Kidney tubule cell (primary cell): ENCODE measurements around the gene RAB11FIP3.
A peak's percentile ranks its signal among the peaks of the same experiment; 100 is the strongest.
"Not testable (repeated sequence)": the region's sequence is repeated elsewhere in the genome, so short reads cannot be mapped to it uniquely, and the experiment has no call there.

Experiments used
- DNase-seq: peaks from one replicate; pipeline ENCODE4 v3.0.0-alpha.2; 2018; ENCODE audit warnings: low spot score

Gene RAB11FIP3

GRCh38 chr16:467249-467871 is 41.9 kb downstream of the RAB11FIP3 start:
- DNase-seq = not testable (repeated sequence)

GRCh38 chr16:468068-468821 is 42.8 kb downstream of the RAB11FIP3 start:
- DNase-seq = no peak

- not testable (repeated sequence) for DNase-seq
These were observed 44.0 kb downstream of the RAB11FIP3 start for GRCh38 chr16:469459-469858.

- no peak for DNase-seq
These were observed 45.0 kb downstream of the RAB11FIP3 start for GRCh38 chr16:470418-470817.

GRCh38 chr16:471353-472198 is 46.1 kb downstream of the RAB11FIP3 start:
- DNase-seq = peak; percentile 92

- DNase-seq = no peak
These were observed 46.7 kb downstream of the RAB11FIP3 start for GRCh38 chr16:472199-472504.

GRCh38 chr16:473046-474043 is 47.9 kb downstream of the RAB11FIP3 start:
- DNase-seq = no peak

GRCh38 chr16:474420-475122 is 49.1 kb downstream of the RAB11FIP3 start:
- DNase-seq = peak; percentile 88

- peak; percentile 54 for DNase-seq
These were observed 50.6 kb downstream of the RAB11FIP3 start for GRCh38 chr16:476039-476438.

- DNase-seq = peak; percentile 93
These were observed 52.1 kb downstream of the RAB11FIP3 start for GRCh38 chr16:477301-478157.

- not testable (repeated sequence) for DNase-seq
These were observed 52.8 kb downstream of the RAB11FIP3 start for GRCh38 chr16:478287-478686.

- DNase-seq = no peak
These were observed 57.2 kb downstream of the RAB11FIP3 start for GRCh38 chr16:482468-483185.

GRCh38 chr16:483341-484075 is 58.1 kb downstream of the RAB11FIP3 start:
- DNase-seq = no peak

- no peak for DNase-seq
These were observed 64.2 kb downstream of the RAB11FIP3 start for GRCh38 chr16:489606-490005.

- no peak for DNase-seq
These were observed 65.3 kb downstream of the RAB11FIP3 start for GRCh38 chr16:490768-491167.

- no peak for DNase-seq
These were observed 65.9 kb downstream of the RAB11FIP3 start for GRCh38 chr16:491220-491919.

- DNase-seq = no peak
These were observed 66.9 kb downstream of the RAB11FIP3 start for GRCh38 chr16:492211-492875.
